Measurements from ENCODE around the gene DSEL. TPM values are rescaled to one million over a fixed set of nuclear protein-coding genes. Genes with fewer than 3 reads are reported as not detected.

The DSEL gene
- total RNA-seq, result 19.1 TPM

GRCh38 chr18:67516539-67517443, at the start of gene DSEL:
DSEL (minus strand) TSS chr18:67516720; CDS start chr18:67514608, 2,112 bp downstream.
- Histone ChIP-seq H3K9me3 (peaks cover 0 to 3% of the 10 kb centered on the region in 2 donors), H3K36me3 (peaks cover 10 to 14% of the 10 kb centered on the region in 2 donors), H3K4me1 (peaks cover 0 to 9% of the 10 kb centered on the region in 2 donors), H3K4me3 (peak within 1 kb of the TSS; percentile 82 to 98), H3K27me3 (no peaks in the 10 kb centered on the region), H3K27ac (peak within 1 kb of the TSS; percentile 94 to 98)
- no peak for TF ChIP-seq CTCF (IDR thresholded peaks at IDR 0.05)
- DNase-seq (ENCODE audit: low spot score in 2 of 2), result peak; percentile 79 to 98
- intact Hi-C loops (cut with DNase I), result loop anchor here (2.0 to 10.0 kb wide), 5 partner anchors 91 to 1196 kb away; no protein-coding TSS in a partner anchor

DNA sequence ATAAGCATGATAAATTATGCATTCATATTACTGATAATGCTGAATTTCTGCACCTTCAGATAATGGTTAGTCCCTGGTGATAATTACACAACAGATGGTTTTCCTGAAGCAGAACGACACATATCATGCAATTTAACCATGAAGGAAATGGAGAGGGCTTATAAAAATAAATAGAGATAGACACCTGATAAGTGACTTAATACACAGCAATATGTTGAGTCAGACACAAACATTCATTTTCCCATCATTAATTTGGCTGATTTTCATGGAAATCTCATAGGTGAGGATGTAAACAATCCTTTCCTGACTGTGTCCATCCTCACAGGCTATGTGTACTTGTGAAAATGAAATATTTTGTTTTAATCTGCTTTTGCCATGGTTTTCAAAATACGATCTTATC, 36.9 kb upstream of the DSEL start:
- no peak for TF ChIP-seq CTCF (IDR thresholded peaks at IDR 0.05)
- Histone ChIP-seq H3K27ac (no peak overlapping the region), H3K4me1 (no peaks in the 10 kb centered on the region), H3K36me3 (no peaks in the 10 kb centered on the region), H3K9me3 (no peaks in the 10 kb centered on the region), H3K4me3 (no peak overlapping the region), H3K27me3 (no peaks in the 10 kb centered on the region)
- intact Hi-C loops (cut with DNase I), result no loop called here
- DNase-seq (ENCODE audit: low spot score in 2 of 2), result no peak

DNA sequence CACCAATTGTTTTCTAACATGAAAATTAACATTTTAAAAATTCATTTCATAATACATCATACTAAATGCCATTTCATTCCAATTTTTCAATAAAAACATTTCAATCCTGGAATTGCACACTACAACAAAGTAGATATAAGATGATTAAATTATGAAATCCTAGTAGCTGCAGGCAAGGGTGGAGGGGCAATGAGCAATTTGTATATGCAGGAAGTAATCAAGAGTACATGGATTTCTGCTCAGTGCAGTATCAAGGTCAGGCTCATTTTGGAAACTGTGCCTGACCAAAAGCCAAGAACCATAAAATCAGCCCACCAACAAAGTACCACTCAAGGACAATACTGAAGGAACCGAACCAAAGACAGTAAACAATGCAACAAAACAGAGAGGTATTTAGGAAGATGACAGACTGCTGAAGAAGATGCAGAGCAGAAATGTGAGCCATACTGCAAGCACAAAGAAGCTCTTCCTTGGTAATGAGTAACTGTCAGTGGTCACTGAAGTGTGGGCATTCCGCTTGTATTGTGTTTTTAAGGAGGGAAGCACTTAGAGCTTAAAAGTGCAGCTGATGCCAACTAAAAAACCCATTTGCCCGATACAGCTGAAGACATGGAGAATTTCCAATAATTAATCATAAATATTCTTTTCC, 34.5 kb upstream of the DSEL start:
- intact Hi-C loops (cut with DNase I), result no loop called here

GRCh38 chr18:67549946-67550345, 33.4 kb upstream of the DSEL start:
- no peak overlapping the region for H3K4me3 ChIP-seq
- no peak for TF ChIP-seq CTCF (IDR thresholded peaks at IDR 0.05)
- DNase-seq (ENCODE audit: low spot score in 2 of 2), result no peak
- H3K9me3 ChIP-seq, result no peaks in the 10 kb centered on the region
- intact Hi-C loops (cut with DNase I), result no loop called here
- no peak overlapping the region for H3K27ac ChIP-seq
- no peaks in the 10 kb centered on the region for H3K27me3 ChIP-seq
- no peaks in the 10 kb centered on the region for H3K36me3 ChIP-seq
- H3K4me1 ChIP-seq, result no peaks in the 10 kb centered on the region

More for the DNA sequence above, 34.5 kb upstream of the DSEL start:
- Histone ChIP-seq H3K27me3 (no peaks in the 10 kb centered on the region), H3K36me3 (no peaks in the 10 kb centered on the region), H3K4me3 (no peak overlapping the region), H3K9me3 (no peaks in the 10 kb centered on the region), H3K4me1 (no peaks in the 10 kb centered on the region), H3K27ac (no peak overlapping the region)
- DNase-seq (ENCODE audit: low spot score in 2 of 2), result no peak
- no peak for TF ChIP-seq CTCF (IDR thresholded peaks at IDR 0.05)

GRCh38 chr18:67545681-67546080, 29.2 kb upstream of the DSEL start:
- Histone ChIP-seq H3K4me1 (no peaks in the 10 kb centered on the region), H3K4me3 (no peak overlapping the region), H3K27ac (no peak overlapping the region), H3K9me3 (no peaks in the 10 kb centered on the region), H3K27me3 (no peaks in the 10 kb centered on the region), H3K36me3 (no peaks in the 10 kb centered on the region)
- DNase-seq (ENCODE audit: low spot score in 2 of 2), result no peak
- intact Hi-C loops (cut with DNase I), result no loop called here
- no peak for TF ChIP-seq CTCF (IDR thresholded peaks at IDR 0.05)
